Breast epithelium (tissue), 3 donors: Measurements from ENCODE around the gene ZNF423.

Experiments used
- CTCF ChIP-seq, 3 donors: fragments of 450-650 bp; IDR thresholded peaks; one replicate each; pipeline ENCODE4 v1.5.1; 2016 to 2017; ENCODE audit warnings: antibody characterized with exemption in 3 of 3, mild to moderate bottlenecking in 3 of 3, moderate library complexity in 3 of 3
- POLR2AphosphoS5 ChIP-seq, 3 donors: sonication (generic); formaldehyde crosslinking; IDR thresholded peaks; one replicate each; pipeline ENCODE4 v1.6.1; 2017; ENCODE audit warnings: antibody characterized with exemption in 3 of 3

- no peak for TF ChIP-seq POLR2AphosphoS5 (IDR thresholded peaks at IDR 0.05)
- no peak for TF ChIP-seq CTCF (IDR thresholded peaks at IDR 0.05)
These were observed 66.3 kb downstream of the ZNF423 start for GRCh38 chr16:49789616-49790015.
